ENCODE measurements around the gene TRIM33.
"Not testable (repeated sequence)": the region's sequence is repeated elsewhere in the genome, so short reads cannot be mapped to it uniquely, and the experiment has no call there.

Gene TRIM33

GRCh38 chr1:114397601-114398000, 113.4 kb downstream of the TRIM33 start:
- no peak for DNase-seq (ENCODE audit: low read depth)

GRCh38 chr1:114395863-114396262, 115.1 kb downstream of the TRIM33 start:
- DNase-seq (ENCODE audit: low read depth): no peak

- no peak for DNase-seq (ENCODE audit: low read depth)
These were observed 120.0 kb downstream of the TRIM33 start for GRCh38 chr1:114390960-114391359.

- DNase-seq (ENCODE audit: low read depth): no peak
These were observed 120.6 kb downstream of the TRIM33 start for GRCh38 chr1:114390361-114390760.

- DNase-seq (ENCODE audit: low read depth): no peak
These were observed 122.5 kb downstream of the TRIM33 start for GRCh38 chr1:114388432-114389003.

GRCh38 chr1:114387585-114387984, 123.4 kb downstream of the TRIM33 start:
- DNase-seq (ENCODE audit: low read depth): not testable (repeated sequence)

- no peak for DNase-seq (ENCODE audit: low read depth)
These were observed 124.0 kb downstream of the TRIM33 start for GRCh38 chr1:114387010-114387360.

- DNase-seq (ENCODE audit: low read depth): no peak
These were observed 124.6 kb downstream of the TRIM33 start for GRCh38 chr1:114386129-114387009.

GRCh38 chr1:114384922-114385321, 126.1 kb downstream of the TRIM33 start:
- no peak for DNase-seq (ENCODE audit: low read depth)

GRCh38 chr1:114379987-114380386, 131.0 kb downstream of the TRIM33 start:
- no peak for DNase-seq (ENCODE audit: low read depth)

GRCh38 chr1:114379358-114379757, 131.6 kb downstream of the TRIM33 start:
- DNase-seq (ENCODE audit: low read depth): no peak

- DNase-seq (ENCODE audit: low read depth): no peak
These were observed 133.6 kb downstream of the TRIM33 start for GRCh38 chr1:114377356-114377755.

- DNase-seq (ENCODE audit: low read depth): no peak
These were observed 141.1 kb downstream of the TRIM33 start for GRCh38 chr1:114369930-114370329.

GRCh38 chr1:114369266-114369919, 141.6 kb downstream of the TRIM33 start:
- DNase-seq (ENCODE audit: low read depth): not testable (repeated sequence)

GRCh38 chr1:114368560-114369255, 142.3 kb downstream of the TRIM33 start:
- no peak for DNase-seq (ENCODE audit: low read depth)

GRCh38 chr1:114367810-114368209, 143.2 kb downstream of the TRIM33 start:
- no peak for DNase-seq (ENCODE audit: low read depth)

- DNase-seq (ENCODE audit: low read depth): not testable (repeated sequence)
These were observed 147.8 kb downstream of the TRIM33 start for GRCh38 chr1:114363230-114363629.

- no peak for DNase-seq (ENCODE audit: low read depth)
These were observed 151.2 kb downstream of the TRIM33 start for GRCh38 chr1:114359791-114360190.

GRCh38 chr1:114355240-114355639, 155.8 kb downstream of the TRIM33 start:
- no peak for DNase-seq (ENCODE audit: low read depth)

- no peak for DNase-seq (ENCODE audit: low read depth)
These were observed 157.7 kb downstream of the TRIM33 start for GRCh38 chr1:114353262-114353661.

GRCh38 chr1:114352797-114353196, 158.2 kb downstream of the TRIM33 start:
- no peak for DNase-seq (ENCODE audit: low read depth)

GRCh38 chr1:114350731-114351445, 160.1 kb downstream of the TRIM33 start:
- DNase-seq (ENCODE audit: low read depth): no peak

Measured in T-helper 22 cell (primary cell).